Measurements from ENCODE around the gene DNAJC10.

The DNAJC10 gene

DNA sequence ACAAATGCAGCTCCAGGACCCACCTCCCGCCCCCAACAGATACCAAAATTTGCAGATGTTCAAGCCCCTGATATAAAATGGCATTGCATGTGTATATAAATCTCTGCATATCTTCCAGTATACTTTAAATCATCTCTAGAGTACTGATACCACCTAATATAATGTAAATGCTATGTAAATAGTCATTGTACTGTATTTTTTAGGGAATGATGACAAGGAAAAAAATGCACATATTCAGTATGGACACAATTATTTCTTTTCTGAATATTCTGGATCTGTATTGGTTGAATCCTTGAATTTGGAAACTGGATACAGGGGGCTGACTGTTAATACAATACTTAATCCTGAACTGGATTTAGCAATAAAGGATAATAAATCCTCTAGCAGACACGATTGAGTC is 82.7 kb downstream of the DNAJC10 start:
- DNase-seq = no peak

DNA sequence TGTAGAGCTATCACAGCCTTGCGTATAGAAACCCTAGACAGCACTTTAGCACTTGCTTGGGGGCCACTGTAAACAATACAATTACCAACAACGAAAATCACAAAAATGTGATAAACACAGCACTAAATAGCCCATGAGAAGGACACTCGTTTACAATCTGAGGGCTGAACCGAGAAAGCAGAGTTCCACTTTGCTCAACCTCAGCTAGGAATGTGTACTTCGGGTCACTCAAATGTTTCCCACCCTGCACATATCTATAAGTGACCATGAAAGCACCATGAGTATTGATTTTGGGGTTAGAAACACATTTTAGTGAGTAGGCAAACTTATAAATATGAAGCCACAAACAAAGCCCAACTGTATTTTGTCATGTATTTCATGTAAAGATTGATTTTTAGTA is 88.1 kb downstream of the DNAJC10 start:
- no peak for DNase-seq

DNA sequence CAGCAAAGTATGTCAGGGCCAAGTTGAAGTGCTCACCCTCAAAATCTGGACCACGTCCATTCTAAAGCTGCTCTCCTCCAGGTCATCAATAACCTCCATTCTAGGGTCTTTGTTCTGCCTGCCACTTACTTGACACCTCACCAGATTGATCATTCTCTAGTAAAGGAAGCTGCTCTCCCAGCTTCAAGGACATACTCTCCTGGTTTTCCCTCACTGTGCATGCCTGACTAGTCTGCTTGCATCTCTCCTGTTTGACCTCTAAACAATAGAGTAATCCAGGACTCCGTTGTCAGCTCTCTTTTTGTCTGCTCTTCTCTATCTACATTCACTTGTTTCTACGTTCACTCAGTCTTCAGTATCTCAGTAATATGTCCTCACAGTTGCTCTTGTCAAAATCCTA is 91.3 kb downstream of the DNAJC10 start:
- no peak for DNase-seq

DNA sequence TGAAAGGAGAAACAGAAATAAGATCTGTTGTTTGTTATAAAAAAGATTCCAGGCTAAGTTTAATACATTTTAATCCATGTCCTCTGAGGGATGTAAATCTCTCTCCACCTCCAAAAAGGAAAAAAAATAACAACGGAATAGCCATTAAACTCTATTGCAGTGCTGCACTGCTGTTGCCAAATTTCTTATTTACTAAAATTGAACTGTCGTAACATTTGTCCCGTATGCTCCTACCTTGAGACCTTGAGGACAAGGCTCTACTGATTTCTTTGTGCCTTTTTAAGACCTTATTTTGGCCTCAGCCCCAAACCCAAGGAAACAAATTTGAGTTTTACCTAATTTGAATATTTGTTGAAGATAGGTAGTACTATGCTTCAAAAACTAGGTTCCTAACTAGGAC is 94.0 kb downstream of the DNAJC10 start:
- no peak for DNase-seq

DNA sequence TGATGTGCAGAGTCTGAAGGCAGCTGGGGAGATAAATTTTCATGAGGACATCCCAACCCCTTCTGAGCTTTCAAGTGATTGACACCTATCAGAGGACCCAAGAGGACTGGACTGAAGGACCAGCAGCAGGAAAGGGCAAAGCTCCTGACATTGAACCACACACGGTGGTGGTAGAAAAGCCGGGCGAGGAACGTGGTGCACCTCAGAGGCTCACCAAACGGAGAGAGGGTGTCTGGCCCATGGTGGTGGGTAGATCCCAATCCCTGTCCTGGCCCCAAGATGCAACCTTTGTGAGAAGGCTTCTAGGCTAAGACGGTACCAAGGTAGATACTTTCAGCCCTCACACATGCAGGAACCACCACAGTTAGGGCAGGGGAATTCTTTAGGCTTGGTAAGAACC is 98.3 kb downstream of the DNAJC10 start:
- no peak for DNase-seq

DNA sequence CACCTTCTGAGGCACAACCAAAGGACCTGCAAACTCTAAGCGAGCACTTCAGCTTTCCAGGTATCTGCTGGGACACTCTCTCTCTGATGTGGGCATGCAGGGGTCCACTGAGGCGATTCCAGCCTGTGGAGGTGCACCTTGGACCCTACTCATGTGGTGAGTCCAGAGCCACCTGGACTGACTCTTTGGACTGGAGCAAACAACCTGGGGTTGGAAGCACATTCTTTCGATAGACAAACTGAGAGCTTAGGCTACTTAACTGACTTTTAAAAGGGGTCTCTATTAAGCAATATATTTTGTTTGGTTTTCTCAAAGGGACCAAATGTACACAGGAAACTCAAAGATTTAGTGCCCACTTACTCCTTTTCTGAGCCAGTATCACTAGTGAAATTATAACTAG is 98.7 kb downstream of the DNAJC10 start:
- no peak for DNase-seq

DNA sequence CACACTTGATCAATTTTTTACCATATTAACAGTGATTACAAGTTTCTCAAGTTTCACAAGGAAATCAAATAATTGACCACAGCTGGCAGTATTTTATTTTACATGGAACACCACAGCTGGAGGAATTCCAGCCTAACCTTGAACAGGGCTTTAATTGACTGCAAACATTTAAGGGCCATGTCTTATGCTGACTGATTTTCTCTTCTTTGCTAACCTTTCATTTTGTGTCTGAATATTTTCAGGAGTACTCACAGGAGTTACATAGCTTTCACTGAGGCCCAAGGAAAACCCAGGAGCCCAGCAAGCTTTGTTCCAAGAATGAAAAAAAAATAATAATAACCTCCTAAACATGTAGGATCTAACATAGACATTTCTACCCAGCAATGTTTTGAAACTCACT is 100.8 kb downstream of the DNAJC10 start:
- no peak for DNase-seq

DNA sequence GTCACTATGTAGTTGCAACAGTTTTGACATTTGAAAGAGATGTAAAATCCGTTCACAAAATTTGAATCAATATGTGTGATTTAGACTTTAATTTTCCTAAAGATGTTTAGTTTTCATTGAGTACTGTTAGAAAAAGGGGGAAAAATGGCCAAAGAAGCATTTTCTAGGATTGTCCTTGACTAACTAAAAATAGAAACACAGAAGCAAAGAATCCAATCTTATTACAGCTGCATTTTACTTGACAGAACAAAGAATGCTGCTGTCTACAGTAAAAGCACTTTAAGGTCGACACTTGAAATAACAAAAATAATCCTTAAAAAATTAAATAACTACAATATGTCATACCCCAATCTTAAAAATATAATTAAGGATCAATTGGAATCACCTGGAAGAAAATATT is 101.5 kb downstream of the DNAJC10 start:
- DNase-seq = no peak

DNA sequence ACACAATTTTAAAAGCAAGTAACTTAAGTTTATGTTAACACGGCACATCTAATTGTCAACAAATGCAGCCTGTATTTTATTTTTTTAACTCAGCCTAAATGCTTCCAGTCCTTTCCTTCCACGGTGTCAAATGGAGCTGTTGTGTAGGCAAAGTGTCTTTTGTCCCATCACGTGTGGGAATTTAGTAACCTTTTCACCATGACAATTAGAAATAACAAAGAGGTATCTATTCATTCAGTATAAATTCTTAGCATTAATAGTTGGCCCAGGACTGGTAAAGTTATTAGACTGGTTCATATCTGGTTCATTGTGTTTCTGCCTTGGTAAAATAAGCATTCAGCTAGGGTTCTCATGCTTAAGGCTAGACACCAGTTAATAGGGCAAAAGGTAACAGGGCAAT is 102.4 kb downstream of the DNAJC10 start:
- DNase-seq = no peak

DNA sequence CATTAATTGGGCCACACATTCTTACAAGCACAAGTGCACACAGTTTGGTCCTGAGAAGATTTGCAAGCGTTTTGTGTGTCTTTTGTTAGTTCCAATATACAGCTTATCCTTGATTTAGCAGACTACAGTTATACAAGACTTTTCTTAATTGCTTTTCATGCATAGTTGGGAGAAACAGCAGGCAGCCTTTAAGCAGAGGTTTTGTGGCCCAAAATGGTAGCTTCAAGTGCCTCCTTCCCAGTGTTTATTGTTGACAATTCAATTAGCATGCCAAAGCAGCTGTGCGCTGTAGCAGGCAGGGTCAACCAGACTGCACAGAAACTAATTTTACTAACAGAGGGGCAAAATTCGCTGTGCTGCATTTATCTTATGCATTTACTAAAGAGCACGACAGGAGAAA is 102.9 kb downstream of the DNAJC10 start:
- no peak for DNase-seq

DNA sequence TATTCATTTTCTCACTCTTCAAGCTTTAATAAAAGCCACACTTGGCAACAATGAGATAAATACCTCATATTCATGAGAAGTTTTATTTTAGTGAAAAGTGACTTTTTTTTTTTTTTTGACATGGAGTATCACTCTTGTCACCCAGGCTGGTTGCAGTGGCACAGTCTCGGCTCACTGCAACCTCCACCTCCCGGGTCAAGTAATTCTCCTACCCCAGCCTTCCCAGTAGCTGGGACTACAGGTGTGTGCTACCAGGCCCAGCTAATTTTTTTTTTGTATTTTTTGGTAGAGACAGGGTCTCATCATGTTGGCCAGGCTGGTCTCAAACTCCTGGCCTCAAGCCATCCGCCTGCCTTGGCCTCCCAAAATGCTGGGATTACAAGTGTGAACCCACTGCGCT is 103.4 kb downstream of the DNAJC10 start:
- no peak for DNase-seq

DNA sequence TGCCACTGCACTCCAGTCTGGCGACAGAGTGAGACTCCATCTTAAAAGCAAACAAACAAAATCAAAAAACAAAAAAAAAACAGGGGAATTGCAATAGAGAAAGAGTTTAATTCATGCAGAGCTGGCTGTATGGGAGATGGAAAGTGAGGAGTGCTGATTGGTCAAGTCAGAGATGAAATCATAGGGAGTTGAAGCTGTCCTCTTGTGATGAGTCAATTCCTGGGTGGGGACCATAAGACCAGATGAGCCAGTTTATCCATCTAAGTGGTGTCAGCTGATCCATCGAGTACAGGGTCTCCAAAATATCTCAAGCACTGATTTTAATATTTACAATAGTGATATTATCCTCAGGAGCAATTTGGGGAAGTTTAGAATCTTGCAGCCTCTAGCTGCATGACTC is 105.1 kb downstream of the DNAJC10 start:
- DNase-seq = no peak

DNA sequence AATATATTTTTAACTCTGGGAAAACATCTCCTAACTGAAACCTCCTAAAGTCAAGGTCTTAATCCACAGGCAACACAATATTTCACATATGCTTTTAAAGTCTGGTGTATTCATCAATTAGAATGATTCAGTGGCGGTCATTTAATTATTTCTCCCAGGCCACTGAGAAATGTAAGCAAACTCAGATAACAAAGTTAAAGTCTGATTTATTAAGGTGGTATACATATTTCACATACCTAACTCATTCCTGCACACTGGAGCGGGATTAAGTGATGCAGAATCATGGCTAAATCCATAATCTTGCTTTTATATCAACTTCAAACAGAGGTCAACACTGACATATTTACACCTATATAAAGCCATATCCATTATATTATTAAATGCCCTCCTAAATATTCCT is 106.7 kb downstream of the DNAJC10 start:
- no peak for DNase-seq

DNA sequence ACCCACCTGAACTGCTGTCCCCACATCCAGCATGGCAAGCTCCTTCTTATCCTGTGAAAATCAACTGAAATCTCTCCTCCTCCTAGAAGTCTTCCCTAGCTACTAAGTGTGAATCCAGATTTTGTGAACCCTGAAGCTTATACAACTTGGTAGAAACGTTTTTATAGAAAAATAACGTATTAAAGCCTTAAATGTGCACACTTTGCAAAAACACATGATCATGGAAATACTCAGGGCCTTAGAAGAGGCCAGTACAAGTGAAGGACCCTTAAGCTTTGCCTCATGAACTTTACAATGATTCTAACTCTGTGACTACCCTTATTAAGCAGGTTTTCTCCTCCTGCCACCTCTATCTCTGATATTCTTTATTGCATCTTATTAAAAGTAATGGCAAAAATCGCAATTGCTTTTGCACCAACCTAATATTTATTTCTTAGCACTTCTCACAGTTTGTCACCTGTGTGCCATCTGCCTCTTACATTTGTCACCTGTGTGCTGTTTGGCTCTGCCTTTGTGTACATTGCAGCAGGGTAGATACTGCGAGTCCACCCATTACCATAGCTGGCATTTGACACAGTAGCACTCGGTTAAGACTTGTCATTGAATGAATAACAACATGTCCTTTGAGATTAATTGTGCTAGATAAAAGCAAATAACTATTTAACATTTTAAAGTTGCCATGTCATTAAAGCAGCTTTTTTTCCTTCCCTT is 108.2 kb downstream of the DNAJC10 start:
- no peak for DNase-seq

DNA sequence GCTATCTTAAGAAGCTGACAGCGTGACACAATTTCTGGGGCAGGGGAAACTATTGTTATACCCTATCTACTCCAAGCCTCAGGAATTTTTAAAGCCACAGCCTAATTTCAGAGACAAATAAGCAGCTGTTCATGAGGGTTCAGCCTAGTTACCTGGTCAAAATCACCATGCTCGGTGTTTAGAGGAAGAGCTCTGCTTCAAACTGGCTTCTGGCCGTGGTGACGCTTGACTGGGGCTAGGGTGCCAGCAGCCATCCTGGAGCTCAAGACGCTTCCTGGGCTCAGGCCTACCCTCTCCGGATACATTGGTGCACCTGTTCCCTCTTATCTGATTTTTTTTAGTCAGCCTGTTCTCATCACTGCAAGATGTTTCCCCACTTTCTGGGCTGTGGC is 108.7 kb downstream of the DNAJC10 start:
- no peak for DNase-seq

DNA sequence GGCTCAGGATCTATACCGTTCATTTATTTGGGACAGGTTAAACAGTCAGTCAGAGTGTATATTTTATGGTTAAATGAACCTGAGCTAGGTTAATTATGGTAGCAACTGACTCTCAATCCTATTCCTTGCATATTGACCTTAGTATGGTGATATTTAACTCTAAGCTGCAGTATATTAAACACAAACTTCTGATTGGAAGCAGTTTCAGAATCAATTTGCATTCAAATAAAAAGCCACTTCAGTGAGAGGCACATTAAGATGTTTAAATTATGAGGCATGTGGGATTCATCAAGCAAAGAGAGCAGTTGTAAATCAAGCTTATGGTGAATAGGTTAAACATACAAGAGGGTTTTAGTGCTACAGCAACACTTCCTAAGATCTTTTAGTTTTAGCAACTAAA is 110.0 kb downstream of the DNAJC10 start:
- DNase-seq = no peak

DNA sequence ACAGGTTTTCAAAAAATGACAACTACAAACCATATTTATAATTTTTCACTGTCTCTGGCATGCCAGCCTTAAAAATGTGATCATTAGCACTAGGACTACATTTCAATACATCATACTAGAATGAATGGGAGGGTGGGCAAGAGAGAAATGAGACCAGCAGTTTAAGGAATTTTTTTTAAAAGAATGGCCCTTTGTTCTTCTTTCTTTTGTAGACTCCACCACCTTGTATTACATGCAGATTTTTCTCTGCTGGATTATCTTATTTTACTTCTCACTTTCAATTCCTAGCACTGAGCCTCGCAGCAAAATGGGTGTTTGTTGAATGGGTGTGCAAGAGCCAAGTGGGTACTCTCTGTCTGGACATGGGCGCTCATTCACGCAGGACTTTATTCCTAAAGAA is 110.4 kb downstream of the DNAJC10 start:
- DNase-seq = no peak

DNA sequence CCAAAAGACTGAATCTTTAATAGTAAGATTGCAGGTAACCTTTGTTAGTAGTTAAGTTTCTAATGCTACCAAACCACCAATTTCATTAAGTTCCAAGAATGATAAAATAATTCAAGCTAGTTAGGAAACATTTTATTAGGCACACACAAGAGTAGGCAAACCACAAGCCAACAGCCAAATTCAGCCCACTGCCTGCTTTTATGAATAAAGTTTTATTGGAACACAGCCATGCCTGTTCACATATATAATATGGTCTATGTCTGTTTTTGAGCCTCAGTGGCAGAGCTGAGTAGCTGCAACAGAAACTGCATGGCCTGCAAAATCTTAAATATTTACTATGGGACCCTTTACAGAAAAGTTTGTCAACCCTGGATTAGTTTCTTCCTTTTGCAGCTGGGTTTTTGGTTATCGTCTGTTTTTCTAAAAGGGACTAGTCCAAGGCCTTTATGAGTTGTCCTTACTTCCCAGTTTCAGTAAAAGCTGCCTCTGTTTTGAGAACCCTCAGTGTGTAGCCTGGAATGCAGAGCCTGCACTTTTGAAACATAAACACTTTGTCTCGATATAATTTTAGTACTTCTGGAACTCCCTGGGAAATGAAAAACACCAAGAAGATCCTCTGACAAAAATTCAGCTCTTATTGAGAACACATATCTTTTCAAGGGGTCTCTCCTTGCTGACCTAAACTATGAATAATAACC is 111.3 kb downstream of the DNAJC10 start:
- no peak for DNase-seq

DNA sequence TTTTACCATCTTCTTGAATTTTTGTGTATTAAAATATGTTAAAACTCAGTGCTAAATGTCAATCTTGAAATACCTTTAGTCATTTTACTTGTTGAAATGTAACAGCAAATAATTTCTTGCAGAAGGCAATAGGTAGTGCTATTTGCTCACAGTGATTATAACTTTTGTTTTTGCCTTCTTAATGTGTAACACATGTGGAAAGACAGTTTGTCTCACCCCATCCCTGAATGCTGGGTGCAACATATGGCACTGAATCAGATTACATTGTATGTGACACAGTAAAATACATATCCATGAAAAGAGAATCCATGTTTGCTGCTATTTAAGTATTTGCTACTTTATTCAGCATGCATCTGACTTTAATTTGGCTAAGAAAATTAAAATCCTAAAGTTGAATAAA is 115.0 kb downstream of the DNAJC10 start:
- DNase-seq = no peak

DNA sequence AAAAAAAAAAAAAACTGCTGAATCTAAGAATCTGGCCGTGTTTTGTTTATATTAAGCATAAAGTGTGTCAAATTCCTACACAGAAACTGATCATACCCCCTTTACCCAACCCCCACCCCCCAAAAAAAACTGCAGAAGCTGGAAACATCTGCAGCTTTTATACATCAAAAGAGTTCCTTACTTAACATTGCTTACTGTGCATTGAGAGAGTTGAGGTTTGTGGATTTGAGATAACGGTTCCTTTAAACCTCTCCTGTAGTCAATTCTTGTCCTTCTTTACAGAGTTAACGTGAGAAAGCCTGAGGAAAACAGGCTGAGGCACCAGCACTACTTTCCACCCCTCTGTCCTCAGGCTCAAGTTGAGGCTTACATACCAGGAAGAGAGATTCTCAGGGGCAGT is 115.9 kb downstream of the DNAJC10 start:
- DNase-seq = no peak

DNA sequence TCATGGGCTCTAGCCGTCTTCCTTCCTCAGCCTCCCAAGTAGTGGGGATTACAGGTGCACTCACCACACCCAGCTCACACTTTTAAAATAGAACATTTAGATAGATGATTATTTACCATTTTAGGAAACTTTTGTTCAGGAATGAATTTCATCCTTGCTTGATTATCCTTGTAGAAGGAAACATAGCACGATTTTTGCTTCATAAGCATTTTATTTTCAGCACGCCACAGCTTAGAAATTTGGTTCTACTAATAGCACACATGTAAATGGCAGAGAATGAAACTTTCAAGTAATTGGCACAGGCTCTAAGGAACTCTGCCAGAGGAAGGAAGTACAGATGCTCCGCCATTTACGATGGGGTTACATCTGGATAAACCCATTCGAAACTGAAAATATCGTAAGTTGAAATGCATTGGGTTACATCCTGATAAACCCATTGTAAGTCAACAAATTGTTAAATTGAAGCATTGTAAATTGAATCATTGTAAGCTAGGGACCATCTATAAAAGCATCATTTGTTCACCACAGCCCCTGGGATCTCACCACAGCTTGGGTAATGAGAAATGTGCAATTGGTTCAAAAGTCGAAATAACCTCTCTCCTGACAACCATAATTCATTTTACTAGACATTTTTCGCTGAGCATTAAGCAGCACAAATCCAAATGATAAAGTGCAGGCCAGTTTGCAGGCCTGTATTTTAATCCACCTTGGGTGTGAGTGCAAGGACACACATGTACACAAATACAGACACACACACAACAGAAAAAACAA is 117.2 kb downstream of the DNAJC10 start:
- no peak for DNase-seq

DNA sequence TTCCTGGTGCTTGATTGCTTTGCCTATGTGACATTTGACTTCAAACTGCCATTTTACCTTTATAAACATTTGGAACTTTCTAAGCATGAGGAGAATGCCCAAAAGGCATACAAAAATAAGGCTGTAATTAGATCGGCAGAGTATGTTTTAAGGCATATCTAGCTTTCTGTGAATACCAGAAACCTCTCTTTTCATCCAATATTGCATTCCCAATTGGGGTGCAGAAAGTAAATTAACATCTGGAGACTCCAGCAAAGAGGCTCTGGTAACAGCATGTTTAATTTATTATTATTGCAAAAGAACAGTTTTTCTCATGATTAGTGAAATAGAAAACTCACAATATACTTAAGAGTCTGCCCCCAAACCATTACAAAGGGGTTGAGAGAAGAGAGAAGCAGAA is 118.2 kb downstream of the DNAJC10 start:
- DNase-seq = no peak

DNA sequence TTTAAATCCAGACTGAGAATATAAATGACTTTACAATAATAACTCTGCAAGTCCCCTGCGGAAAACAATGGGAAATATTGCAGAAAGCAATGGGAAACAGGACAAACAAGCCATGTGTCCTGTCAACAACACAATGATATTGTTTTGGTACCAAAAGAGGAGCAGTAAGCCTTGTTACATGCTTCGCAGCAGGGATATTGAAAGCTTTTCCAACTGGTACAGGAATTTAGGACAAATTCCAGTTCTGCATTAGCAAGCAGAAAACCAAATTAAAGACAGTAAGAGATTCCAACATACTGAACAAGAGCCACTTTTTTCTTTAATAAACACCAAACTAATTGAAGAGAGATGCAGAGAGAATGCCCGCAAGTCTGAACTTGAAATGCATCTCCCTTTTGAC is 120.4 kb downstream of the DNAJC10 start:
- no peak for DNase-seq

Measured in effector CD4-positive, alpha-beta T cell (primary cell).